NCI-H2029 treated with DMSO at 0.1 percent for 48 hours (cell line): ENCODE data around the gene MORC4.

Experiments
- DNase-seq: peaks from one replicate; lab custom pipeline; 2025; lab: John Stamatoyannopoulos, UW

MORC4 gene

GRCh38 chrX:106952988-106953387 lies 47.0 kb downstream of the MORC4 start:
- DNase-seq = no peak

DNA sequence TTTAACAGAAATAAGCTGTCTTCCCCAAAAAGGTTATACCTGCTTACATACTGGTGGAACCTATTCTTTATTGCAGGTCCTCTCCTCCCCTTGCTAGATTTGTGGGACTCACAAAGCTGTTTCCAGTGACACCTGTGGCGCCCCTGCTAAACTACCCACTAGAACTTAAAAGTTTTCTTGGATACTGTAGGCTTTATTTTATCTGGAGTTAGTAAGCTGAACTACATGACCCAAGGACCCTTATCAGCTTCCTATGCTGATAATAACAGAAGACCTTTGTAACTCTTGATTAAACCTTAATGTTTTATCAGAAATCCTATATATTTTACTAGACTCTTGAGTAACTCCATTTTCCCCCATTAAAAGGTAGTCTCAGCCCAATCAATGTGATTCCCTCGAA lies 47.5 kb downstream of the MORC4 start:
- no peak for DNase-seq

DNA sequence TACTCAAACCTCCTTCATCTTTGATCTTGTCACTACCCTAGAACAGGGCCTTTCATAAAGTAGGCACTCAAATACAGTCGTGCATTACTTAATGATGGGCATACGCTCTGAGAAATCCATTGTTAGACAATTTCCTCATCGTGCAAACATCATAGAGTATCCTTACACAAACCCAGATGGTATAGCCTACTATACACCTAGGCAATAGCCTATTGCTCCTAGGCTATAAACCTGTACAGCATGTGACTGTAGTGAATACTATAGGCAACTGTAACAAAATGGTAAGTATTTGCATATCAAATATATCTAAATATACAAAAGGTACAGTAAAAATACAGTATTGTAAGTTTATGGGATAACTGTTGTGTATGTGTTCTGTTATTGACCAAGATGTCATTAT lies 47.9 kb downstream of the MORC4 start:
- no peak for DNase-seq

GRCh38 chrX:106951230-106951629 lies 48.8 kb downstream of the MORC4 start:
- DNase-seq = no peak

GRCh38 chrX:106950381-106950780 lies 49.6 kb downstream of the MORC4 start:
- no peak for DNase-seq

DNA sequence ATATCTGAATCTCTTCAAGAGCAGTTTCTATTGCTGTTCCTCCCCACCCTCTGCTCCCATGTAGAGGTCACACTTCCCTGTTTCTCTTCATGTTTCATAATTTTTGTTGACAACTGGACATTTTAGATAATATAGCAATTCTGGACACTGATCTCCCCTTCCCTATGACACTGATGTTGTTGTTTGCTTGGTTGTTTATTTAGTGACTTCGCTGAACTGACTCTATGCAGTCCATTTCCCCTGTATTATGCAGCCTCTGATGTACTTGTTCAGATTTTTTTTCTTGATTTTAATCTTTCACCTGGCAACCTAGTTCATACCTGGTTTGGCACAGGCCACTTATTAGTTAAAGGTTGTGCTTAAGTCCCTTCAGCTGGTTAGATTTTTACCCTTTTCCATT lies 50.6 kb downstream of the MORC4 start:
- DNase-seq = no peak

GRCh38 chrX:106948641-106949040 lies 51.4 kb downstream of the MORC4 start:
- no peak for DNase-seq

DNA sequence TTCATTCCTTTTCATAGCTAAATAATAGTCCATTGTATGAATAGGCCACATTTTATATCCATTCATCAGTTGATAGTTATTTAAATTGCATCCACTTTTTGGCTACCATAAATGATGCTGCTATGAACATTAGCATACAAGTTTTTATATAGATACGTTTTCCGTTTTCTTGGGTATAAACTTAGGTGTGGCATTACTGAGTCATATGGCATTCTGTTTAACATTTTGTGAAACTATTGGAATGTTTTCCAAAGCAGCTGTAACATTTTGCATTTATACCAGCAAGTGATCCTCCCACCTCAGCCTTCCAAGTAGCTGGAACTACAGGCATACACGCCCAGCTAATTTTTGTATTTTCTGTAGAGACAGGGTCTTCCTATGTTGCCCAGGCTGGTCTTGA lies 53.5 kb downstream of the MORC4 start:
- no peak for DNase-seq

GRCh38 chrX:106940068-106940467 lies 59.9 kb downstream of the MORC4 start:
- no peak for DNase-seq

- no peak for DNase-seq
These were observed 60.4 kb downstream of the MORC4 start for GRCh38 chrX:106939566-106939965.

GRCh38 chrX:106936246-106936645 lies 63.8 kb downstream of the MORC4 start:
- DNase-seq = no peak

- DNase-seq = peak; percentile 2
These were observed 64.8 kb downstream of the MORC4 start for GRCh38 chrX:106935175-106935574.

GRCh38 chrX:106933538-106933961 lies 66.5 kb downstream of the MORC4 start:
- no peak for DNase-seq

GRCh38 chrX:106932960-106933537 lies 67.0 kb downstream of the MORC4 start:
- no peak for DNase-seq

GRCh38 chrX:106932492-106932923 lies 67.5 kb downstream of the MORC4 start:
- DNase-seq = no peak

GRCh38 chrX:106931831-106932491 lies 68.1 kb downstream of the MORC4 start:
- no peak for DNase-seq

GRCh38 chrX:106928227-106928626 lies 71.8 kb downstream of the MORC4 start:
- no peak for DNase-seq

DNA sequence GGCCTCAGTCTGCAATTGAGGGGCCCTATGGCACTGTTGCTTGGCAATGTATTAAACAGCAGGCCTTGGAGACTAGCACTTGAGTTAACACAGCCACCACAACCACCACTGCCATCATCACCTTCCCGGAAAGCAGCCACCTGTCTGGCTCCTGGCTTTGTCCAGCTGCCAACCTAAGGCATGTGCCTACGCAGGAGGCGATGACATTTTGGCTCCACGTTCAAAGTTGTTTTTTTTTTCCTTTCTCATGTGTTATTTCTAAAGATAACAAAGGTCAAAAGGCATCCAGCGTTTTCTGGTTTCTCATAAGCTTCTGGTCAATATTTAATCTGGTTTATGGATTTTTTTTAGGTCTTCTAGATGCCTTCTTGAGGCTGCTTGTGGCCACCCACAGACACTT lies 72.3 kb downstream of the MORC4 start:
- peak; percentile 27 for DNase-seq

GRCh38 chrX:106927023-106927422 lies 73.0 kb downstream of the MORC4 start:
- no peak for DNase-seq

DNA sequence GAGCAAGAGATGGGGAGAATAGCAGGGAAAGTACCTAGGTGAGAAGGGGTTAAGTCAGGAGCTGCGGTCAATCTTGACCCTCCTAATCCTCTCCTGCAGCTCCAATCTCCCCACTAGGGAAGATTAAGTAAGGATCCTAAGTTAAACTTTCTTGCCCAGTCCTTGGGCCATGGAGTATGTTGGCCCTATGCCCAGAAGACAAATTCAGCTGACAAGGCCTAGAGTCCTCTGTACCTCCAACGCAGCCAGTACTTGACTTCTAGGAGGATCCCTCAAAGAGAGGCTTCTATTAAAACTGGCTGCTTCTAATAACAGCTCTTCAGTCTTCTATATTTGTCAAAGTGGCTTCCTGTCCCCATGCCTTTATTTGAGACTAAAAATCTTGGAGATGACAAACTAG lies 78.4 kb downstream of the MORC4 start:
- no peak for DNase-seq

GRCh38 chrX:106919932-106920452 lies 80.0 kb downstream of the MORC4 start, which contains the start of gene CLDN2:
Gene CLDN2, plus strand, starts transcription at chrX:106920402. Its CDS starts 7,827 bp downstream, at chrX:106928229.
- no peak for DNase-seq

- DNase-seq = peak; percentile 46
These were observed 82.0 kb downstream of the MORC4 start for GRCh38 chrX:106917830-106918500.

- no peak for DNase-seq
These were observed 87.1 kb downstream of the MORC4 start for GRCh38 chrX:106912864-106913263.
